Stimulated activated CD8-positive, alpha-beta memory T cell treated with anti-CD3 and anti-CD28 coated beads, Interleukin-15, amount 100 ng/mL, for 24 hours (primary cell): Measurements from ENCODE around the gene ST3GAL5.

Experiments
- DNase-seq: peaks from one replicate; pipeline ENCODE4 v3.0.0-alpha.2; 2020; ENCODE audit warnings: low read depth

The ST3GAL5 gene

GRCh38 chr2:85866165-85866659 lies 22.6 kb downstream of the ST3GAL5 start:
- no peak for DNase-seq

- DNase-seq: no peak
Observed at GRCh38 chr2:85865539-85866164, 23.1 kb downstream of the ST3GAL5 start.

GRCh38 chr2:85864654-85865053 lies 24.1 kb downstream of the ST3GAL5 start:
- no peak for DNase-seq

GRCh38 chr2:85862426-85862825 lies 26.4 kb downstream of the ST3GAL5 start:
- no peak for DNase-seq

- no peak for DNase-seq
Observed at GRCh38 chr2:85861650-85862049, 27.1 kb downstream of the ST3GAL5 start.

- no peak for DNase-seq
Observed at GRCh38 chr2:85861180-85861579, 27.6 kb downstream of the ST3GAL5 start.

- DNase-seq: no peak
Observed at GRCh38 chr2:85858841-85859240, 29.9 kb downstream of the ST3GAL5 start.

GRCh38 chr2:85854897-85855296 lies 33.9 kb downstream of the ST3GAL5 start:
- no peak for DNase-seq

GRCh38 chr2:85854166-85854509 lies 34.7 kb downstream of the ST3GAL5 start:
- DNase-seq: no peak

- no peak for DNase-seq
Observed at GRCh38 chr2:85853499-85854165, 35.2 kb downstream of the ST3GAL5 start.

GRCh38 chr2:85852937-85853498 lies 35.8 kb downstream of the ST3GAL5 start:
- DNase-seq: peak; percentile 22

GRCh38 chr2:85852152-85852840 lies 36.5 kb downstream of the ST3GAL5 start:
- DNase-seq: no peak

- no peak for DNase-seq
Observed at GRCh38 chr2:85851253-85852151, 37.3 kb downstream of the ST3GAL5 start.

GRCh38 chr2:85850451-85850850 lies 38.3 kb downstream of the ST3GAL5 start:
- DNase-seq: no peak

GRCh38 chr2:85847051-85847588 lies 41.7 kb downstream of the ST3GAL5 start:
- DNase-seq: no peak

GRCh38 chr2:85846411-85846810 lies 42.4 kb downstream of the ST3GAL5 start:
- no peak for DNase-seq

GRCh38 chr2:85844486-85844885 lies 44.3 kb downstream of the ST3GAL5 start:
- no peak for DNase-seq

GRCh38 chr2:85843543-85843942 lies 45.2 kb downstream of the ST3GAL5 start:
- DNase-seq: no peak

GRCh38 chr2:85840091-85840490 lies 48.7 kb downstream of the ST3GAL5 start:
- DNase-seq: no peak

- no peak for DNase-seq
Observed at GRCh38 chr2:85839461-85839860, 49.3 kb downstream of the ST3GAL5 start.

GRCh38 chr2:85838641-85839040 lies 50.1 kb downstream of the ST3GAL5 start:
- no peak for DNase-seq

- no peak for DNase-seq
Observed at GRCh38 chr2:85838181-85838580, 50.6 kb downstream of the ST3GAL5 start.
